HG03066 (cell line): ENCODE data around the gene HIRA.
A peak's percentile ranks its signal among the peaks of the same experiment; 100 is the strongest.

Experiments
- ATAC-seq: cut with Tn5 transposase; IDR thresholded peaks from one replicate; pipeline ENCODE4 v1.9.1; 2021; ENCODE audit warnings: low read depth; ENCODE audit not compliant: unreplicated experiment

Gene HIRA

GRCh38 chr22:19431649-19432132 lies at the start of gene HIRA:
Gene HIRA, minus strand, starts transcription at chr22:19431733. Its CDS starts 257 bp downstream, at chr22:19431476.
- peak; percentile 39 for ATAC-seq

GRCh38 chr22:19480789-19481188 lies 49.3 kb upstream of the HIRA start:
- no peak for ATAC-seq

GRCh38 chr22:19480173-19480568 lies 48.6 kb upstream of the HIRA start:
- ATAC-seq, result no peak

- ATAC-seq, result peak; percentile 86
These were observed 48.0 kb upstream of the HIRA start, which contains the start of gene CDC45 for GRCh38 chr22:19479355-19480172. Gene CDC45, plus strand, starts transcription at chr22:19479920. Its CDS starts 49 bp downstream, at chr22:19479969.

GRCh38 chr22:19478901-19479354 lies 47.4 kb upstream of the HIRA start, which contains the start of gene UFD1:
Gene UFD1, minus strand, starts transcription at chr22:19479193. Its CDS starts 108 bp downstream, at chr22:19479085.
- peak; percentile 51 for ATAC-seq

GRCh38 chr22:19478045-19478900 lies 46.7 kb upstream of the HIRA start:
- no peak for ATAC-seq

- no peak for ATAC-seq
These were observed 46.0 kb upstream of the HIRA start for GRCh38 chr22:19477321-19478044.

- no peak for ATAC-seq
These were observed 44.5 kb upstream of the HIRA start for GRCh38 chr22:19476023-19476422.

GRCh38 chr22:19473578-19473977 lies 42.0 kb upstream of the HIRA start:
- ATAC-seq, result no peak

GRCh38 chr22:19472233-19472632 lies 40.7 kb upstream of the HIRA start:
- ATAC-seq, result no peak

GRCh38 chr22:19471572-19471971 lies 40.0 kb upstream of the HIRA start:
- ATAC-seq, result no peak

GRCh38 chr22:19470010-19470409 lies 38.5 kb upstream of the HIRA start:
- ATAC-seq, result no peak

- ATAC-seq, result no peak
These were observed 37.9 kb upstream of the HIRA start for GRCh38 chr22:19469421-19469820.

GRCh38 chr22:19467912-19468311 lies 36.4 kb upstream of the HIRA start:
- ATAC-seq, result no peak

GRCh38 chr22:19466848-19467752 lies 35.6 kb upstream of the HIRA start:
- no peak for ATAC-seq

GRCh38 chr22:19466126-19466716 lies 34.7 kb upstream of the HIRA start:
- ATAC-seq, result no peak

- ATAC-seq, result no peak
These were observed 33.4 kb upstream of the HIRA start for GRCh38 chr22:19464975-19465374.

GRCh38 chr22:19464546-19464945 lies 33.0 kb upstream of the HIRA start:
- ATAC-seq, result no peak
